HL-60 (cell line): ENCODE results near the gene SEC31B.

Experiments used
- DNase-seq, 2 experiments: peaks; one replicate each; pipeline ENCODE4 v3.0.0-alpha.2; 2010 to 2020; ENCODE audit warnings: low read depth in 1 of 2, low spot score in 1 of 2
- H3K27ac ChIP-seq: fragments of 250-450 bp; sonication (Bioruptor Pico); replicated peaks from 2 replicates; pipeline ENCODE4 v1.5.1; 2020; ENCODE audit warnings: mild to moderate bottlenecking, moderate library complexity
- H3K27me3 ChIP-seq: fragments of 250-450 bp; sonication (Bioruptor Pico); 2 replicates; pipeline ENCODE4 v1.5.1; 2021; ENCODE audit warnings: mild to moderate bottlenecking, moderate library complexity; ENCODE audit not compliant: insufficient read depth, poor library complexity, severe bottlenecking
- H3K4me3 ChIP-seq: replicated peaks from 2 replicates; pipeline ENCODE4 v1.5.1; 2011; ENCODE audit warnings: mild to moderate bottlenecking, control low read depth, low read length; ENCODE audit not compliant: insufficient read depth
- GABPA ChIP-seq: IDR thresholded peaks from 2 replicates; pipeline ENCODE4 v1.6.1; 2012; ENCODE audit warnings: low read depth
- POLR2AphosphoS5 ChIP-seq: IDR thresholded peaks from 2 replicates; pipeline ENCODE4 v1.6.1; 2012; ENCODE audit warnings: low read depth
- SPI1 ChIP-seq: IDR thresholded peaks from 2 replicates; pipeline ENCODE4 v1.6.1; 2012; ENCODE audit warnings: low read depth, mild to moderate bottlenecking, borderline replicate concordance
- TF ChIP-seq, protein P1 (sequence below): IDR thresholded peaks from 2 replicates; pipeline ENCODE4 v1.6.1; 2012; ENCODE audit warnings: low read depth; ENCODE audit not compliant: insufficient replicate concordance
- TF ChIP-seq, protein P2 (sequence below): IDR thresholded peaks from one replicate; pipeline ENCODE4 v1.5.1; 2011; ENCODE audit warnings: low read length, control low read depth, inconsistent platforms; ENCODE audit not compliant: insufficient read depth

SEC31B gene

DNA sequence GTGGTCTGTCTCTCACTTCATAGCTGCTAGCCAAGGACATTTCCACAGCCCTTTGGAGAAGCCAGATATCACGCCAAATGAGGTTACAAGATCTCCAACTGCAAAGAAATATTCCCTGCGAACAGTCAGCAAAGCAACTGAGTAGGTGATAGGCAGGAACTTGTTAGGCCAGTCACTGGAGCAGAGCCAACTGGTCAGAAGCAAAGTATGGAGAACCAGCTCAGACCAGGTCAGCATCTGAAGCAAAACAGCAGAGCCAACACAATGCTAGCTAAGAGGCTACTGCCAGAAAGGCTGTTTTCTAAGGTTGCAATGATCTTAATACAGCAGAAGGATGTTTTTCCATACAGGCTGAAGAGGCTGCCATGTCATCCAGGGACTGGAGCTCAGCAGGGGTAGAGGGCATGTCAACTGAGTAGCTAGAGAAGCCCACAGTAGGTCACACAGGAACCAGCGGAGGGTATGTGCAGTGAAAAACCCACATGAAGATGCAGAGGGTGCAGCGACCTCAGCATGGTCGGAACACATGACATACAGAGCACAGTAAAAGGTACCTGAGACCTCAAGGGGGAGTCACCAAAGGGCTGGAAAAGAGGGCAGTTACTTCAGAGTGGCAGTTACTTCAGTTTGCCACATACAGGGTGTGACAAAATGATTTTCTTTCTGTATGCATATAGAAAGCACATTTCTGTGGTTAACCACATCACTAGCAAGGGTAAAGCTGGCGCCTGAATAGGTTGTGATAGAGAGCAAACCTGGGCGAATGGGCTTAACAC, 8.9 kb downstream of the SEC31B start:
- no peak overlapping the region for H3K4me3 ChIP-seq
- H3K27me3 ChIP-seq = no peaks in the 10 kb centered on the region
- DNase-seq = peak; percentile 72 to 92
- TF ChIP-seq SPI1 = no peak
- TF ChIP-seq POLR2AphosphoS5 = peak; percentile 83
- peak overlapping the region; percentile 83 for H3K27ac ChIP-seq

DNA sequence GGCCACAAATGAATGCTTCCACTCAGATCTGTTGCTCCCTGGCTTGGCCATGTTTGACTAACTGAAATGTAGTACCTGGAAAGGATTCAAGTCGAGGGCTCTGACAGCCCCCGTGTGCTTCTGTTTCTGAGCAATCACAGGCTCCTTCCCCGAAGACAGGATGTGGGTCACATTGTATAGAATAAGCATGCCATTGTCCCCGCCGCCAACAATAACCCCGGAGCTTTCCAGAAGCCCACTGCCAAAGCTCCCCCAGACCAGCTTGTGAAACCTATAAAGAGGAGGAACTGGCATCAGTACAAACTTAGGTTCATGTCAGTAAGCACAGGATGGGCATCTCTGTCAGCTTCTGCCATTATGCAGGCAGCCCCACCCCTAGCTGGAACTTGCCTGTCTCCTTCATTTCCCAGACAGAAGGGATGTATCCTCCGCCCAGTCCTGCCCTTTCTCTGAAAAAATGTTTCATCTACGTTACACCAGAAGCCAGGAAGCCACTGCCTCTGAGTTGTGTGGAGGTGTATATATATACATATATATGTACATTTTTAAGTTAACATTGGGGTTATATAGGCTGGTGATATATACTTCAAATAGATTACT, 10.3 kb downstream of the SEC31B start:
- Histone ChIP-seq H3K27me3 (no peaks in the 10 kb centered on the region), H3K27ac (peak overlapping the region; percentile 83), H3K4me3 (no peak overlapping the region)
- TF ChIP-seq, protein P1, sequence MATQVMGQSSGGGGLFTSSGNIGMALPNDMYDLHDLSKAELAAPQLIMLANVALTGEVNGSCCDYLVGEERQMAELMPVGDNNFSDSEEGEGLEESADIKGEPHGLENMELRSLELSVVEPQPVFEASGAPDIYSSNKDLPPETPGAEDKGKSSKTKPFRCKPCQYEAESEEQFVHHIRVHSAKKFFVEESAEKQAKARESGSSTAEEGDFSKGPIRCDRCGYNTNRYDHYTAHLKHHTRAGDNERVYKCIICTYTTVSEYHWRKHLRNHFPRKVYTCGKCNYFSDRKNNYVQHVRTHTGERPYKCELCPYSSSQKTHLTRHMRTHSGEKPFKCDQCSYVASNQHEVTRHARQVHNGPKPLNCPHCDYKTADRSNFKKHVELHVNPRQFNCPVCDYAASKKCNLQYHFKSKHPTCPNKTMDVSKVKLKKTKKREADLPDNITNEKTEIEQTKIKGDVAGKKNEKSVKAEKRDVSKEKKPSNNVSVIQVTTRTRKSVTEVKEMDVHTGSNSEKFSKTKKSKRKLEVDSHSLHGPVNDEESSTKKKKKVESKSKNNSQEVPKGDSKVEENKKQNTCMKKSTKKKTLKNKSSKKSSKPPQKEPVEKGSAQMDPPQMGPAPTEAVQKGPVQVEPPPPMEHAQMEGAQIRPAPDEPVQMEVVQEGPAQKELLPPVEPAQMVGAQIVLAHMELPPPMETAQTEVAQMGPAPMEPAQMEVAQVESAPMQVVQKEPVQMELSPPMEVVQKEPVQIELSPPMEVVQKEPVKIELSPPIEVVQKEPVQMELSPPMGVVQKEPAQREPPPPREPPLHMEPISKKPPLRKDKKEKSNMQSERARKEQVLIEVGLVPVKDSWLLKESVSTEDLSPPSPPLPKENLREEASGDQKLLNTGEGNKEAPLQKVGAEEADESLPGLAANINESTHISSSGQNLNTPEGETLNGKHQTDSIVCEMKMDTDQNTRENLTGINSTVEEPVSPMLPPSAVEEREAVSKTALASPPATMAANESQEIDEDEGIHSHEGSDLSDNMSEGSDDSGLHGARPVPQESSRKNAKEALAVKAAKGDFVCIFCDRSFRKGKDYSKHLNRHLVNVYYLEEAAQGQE = no peak
- TF ChIP-seq GABPA (no peak), POLR2AphosphoS5 (no peak), SPI1 (no peak)
- TF ChIP-seq, protein P2, sequence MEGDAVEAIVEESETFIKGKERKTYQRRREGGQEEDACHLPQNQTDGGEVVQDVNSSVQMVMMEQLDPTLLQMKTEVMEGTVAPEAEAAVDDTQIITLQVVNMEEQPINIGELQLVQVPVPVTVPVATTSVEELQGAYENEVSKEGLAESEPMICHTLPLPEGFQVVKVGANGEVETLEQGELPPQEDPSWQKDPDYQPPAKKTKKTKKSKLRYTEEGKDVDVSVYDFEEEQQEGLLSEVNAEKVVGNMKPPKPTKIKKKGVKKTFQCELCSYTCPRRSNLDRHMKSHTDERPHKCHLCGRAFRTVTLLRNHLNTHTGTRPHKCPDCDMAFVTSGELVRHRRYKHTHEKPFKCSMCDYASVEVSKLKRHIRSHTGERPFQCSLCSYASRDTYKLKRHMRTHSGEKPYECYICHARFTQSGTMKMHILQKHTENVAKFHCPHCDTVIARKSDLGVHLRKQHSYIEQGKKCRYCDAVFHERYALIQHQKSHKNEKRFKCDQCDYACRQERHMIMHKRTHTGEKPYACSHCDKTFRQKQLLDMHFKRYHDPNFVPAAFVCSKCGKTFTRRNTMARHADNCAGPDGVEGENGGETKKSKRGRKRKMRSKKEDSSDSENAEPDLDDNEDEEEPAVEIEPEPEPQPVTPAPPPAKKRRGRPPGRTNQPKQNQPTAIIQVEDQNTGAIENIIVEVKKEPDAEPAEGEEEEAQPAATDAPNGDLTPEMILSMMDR = no peak
- DNase-seq = no peak

DNA sequence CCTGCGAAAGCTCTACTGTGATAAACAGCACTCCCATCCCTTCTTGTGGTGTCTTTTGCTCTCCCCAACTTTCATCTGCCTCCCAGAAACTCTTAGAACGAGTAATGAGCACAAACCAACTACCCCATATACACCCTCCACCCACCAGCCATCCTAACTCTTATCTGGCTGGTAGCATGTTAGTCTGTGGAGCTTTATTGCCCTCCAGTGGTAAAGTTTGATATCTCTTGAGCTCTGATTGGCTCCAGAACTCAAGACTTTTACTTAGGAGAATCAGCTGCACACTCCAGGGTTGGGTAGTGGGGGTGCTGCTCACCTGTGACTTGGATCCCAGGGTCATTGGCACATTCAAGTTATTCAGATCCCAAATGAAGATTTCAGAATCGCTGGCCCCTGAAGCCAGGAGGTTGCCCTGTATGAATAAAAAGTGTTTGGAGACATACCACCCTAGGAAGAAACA, 10.9 kb downstream of the SEC31B start:
- peak in 1 of 2 experiments; percentile 64 for DNase-seq
- TF ChIP-seq GABPA (no peak), SPI1 (no peak), POLR2AphosphoS5 (no peak)
- TF ChIP-seq, protein P1 = no peak
- TF ChIP-seq, protein P2 = peak; percentile 48
- H3K27ac ChIP-seq = peak overlapping the region; percentile 83
- no peak overlapping the region for H3K4me3 ChIP-seq
- no peaks in the 10 kb centered on the region for H3K27me3 ChIP-seq

DNA sequence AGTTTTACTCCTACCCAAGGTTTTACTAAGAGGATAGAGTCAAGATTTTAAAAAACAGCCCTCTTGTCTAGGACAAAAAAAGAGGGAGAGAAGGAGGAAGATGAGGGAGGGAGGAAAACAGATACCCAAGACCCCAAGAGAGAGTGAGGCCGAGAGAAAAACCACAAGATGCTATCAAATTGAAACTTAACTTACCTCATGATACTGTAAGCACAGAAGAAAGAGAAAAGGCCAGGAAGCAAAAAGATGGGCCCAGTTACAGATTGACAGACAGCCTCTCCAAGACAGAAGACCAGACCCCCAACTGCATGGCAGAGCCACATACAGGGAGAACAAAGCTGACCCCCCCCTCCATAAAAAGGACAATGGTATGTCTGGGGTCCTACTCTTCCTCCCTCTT, 11.4 kb downstream of the SEC31B start:
- no peak overlapping the region for H3K27ac ChIP-seq
- no peak overlapping the region for H3K4me3 ChIP-seq
- DNase-seq = no peak
- TF ChIP-seq, protein P1 = no peak
- TF ChIP-seq SPI1 = no peak
- TF ChIP-seq GABPA = no peak
- TF ChIP-seq, protein P2 = no peak
- TF ChIP-seq POLR2AphosphoS5 = no peak
- no peaks in the 10 kb centered on the region for H3K27me3 ChIP-seq
